Left lobe of liver (tissue), 2 donors: ENCODE results near the gene GPANK1. TPM values are rescaled to one million over a fixed set of nuclear protein-coding genes. Genes with fewer than 3 reads are reported as not detected.
A peak's percentile ranks its signal among the peaks of the same experiment; 100 is the strongest.

Source experiments
- ATAC-seq: fragments of 200-7000 bp; cut with Tn5 transposase; one replicate; pipeline ENCODE4 v1.9.1; 2020; ENCODE audit warnings: mild to moderate bottlenecking, moderate library complexity
- DNase-seq: peaks from one replicate; pipeline ENCODE4 v3.0.0-alpha.2; 2020; ENCODE audit warnings: low spot score
- total RNA-seq: library from RNA; stranded (reverse); gene quantifications from one replicate; pipeline ENCODE4 v1.2.1, GENCODE V29; 2021
- donor health status: DM: no; HTN: no; CAD: no; lungs with moderate emphysema.
- donor health status: DM: no; HTN: yes; CAD: no.

GPANK1 gene
- total RNA-seq, 1 donor from 2014 or later: 7.7 TPM

- ATAC-seq (no peak), DNase-seq (no peak)
These were observed 26.8 kb upstream of the GPANK1 start for GRCh38 chr6:31691564-31692108.

DNA sequence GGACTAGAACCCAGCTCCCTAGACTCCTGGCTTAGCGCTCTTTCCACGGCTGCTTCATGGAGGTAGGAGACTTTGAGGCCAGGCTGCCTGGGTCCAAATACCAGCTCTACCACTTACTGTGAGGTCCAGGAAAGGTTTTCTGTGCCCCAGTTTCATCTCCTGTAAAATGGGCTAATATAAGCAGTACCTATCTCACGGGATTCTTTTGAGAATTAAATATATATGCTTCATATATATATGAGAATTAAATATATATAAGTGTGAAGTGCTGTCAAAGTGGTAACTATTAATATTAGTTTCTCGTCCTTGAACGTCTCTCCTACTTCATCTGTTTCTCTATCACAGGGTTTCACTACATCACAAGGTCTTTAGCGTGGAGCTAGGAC, 26.3 kb upstream of the GPANK1 start:
- no peak for DNase-seq
- ATAC-seq: no peak

- DNase-seq (no peak), ATAC-seq (no peak)
These were observed 25.7 kb upstream of the GPANK1 start for GRCh38 chr6:31690231-31691077.

GRCh38 chr6:31689249-31690110, 24.7 kb upstream of the GPANK1 start:
- ATAC-seq: peak; percentile 20

DNA sequence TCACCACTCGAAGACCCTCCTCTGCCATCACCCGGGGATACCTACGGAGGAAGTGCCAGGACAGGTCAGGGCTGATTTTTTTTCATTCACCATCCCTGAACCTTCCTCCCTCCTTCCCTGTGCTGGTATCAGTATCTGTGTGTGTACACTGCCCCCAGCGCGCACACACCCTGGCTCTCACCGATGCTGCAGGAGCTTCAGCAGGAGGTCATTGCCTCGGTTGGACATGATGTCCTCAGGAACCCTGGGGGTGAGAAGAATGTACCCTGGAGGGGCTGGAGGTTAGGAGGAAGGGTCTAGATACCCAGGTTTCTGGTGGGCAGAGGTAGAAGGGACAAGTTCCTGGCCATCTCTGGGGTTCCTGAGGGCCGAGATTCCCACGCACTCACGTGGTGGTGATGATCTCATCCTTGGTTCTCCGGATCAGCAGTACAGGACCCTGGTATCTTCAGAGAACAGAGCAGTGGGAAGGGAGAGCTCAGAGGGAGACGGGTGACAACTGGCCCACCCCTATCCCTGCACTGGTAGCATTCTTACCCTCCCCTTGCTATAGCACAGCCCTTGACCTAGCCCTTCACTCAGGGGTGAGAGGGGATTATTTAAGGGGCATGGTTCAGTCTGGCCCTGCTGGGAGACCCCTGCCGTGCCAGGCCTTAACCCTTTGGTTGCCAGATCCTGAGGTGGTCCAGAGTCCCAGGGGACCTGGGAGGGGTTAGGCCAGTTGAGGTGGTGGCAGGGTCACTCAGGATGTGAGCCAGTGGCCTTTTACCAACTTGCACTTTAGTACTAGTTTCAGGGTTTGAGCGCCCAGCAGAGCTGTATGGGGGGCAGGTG, 23.3 kb upstream of the GPANK1 start:
- no peak for DNase-seq
- no peak for ATAC-seq

More at GRCh38 chr6:31689249-31690110, 24.7 kb upstream of the GPANK1 start:
- DNase-seq: no peak

DNA sequence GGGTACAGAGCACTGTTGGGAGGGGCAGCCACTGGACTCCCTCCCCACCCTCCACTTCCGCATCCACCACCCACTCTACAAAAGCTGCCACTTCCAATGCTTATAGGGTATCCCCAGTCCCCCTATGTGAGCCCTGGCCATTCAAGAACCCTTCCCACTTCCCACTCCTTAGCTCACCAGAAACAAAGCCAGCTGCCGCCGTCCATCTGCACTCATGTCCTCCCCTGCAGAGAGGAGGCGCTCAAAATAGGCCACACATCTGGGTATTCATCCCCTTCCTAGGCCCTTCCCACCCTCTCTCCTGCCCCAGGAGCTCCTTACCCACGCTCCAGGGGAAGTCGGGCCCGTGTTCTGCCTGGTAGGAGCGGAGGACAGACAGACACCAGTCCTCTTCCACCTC, 22.5 kb upstream of the GPANK1 start:
- ATAC-seq: no peak
- DNase-seq: no peak

DNA sequence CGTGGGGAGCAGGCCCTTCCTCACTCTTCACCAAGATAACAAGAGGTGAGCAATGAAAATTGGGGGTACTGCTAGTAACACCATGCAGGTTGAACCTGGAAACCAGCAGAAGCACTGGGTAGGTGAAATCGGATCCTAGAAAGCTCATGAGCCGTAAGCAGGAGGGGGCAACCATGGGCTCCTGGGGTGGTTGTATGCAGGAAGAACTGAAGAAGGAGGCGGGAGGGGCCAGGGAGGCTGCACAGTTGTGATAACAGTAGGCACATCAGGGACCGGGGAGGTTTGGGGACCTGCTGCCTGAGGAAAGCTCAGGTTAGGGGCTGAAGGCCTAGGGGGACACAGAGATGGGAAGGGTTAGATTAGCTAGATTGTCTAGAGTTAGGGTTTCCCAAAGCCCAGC, 21.7 kb upstream of the GPANK1 start:
- ATAC-seq (no peak), DNase-seq (no peak)

- ATAC-seq (no peak), DNase-seq (no peak)
These were observed 18.8 kb upstream of the GPANK1 start for GRCh38 chr6:31683591-31683990.

DNA sequence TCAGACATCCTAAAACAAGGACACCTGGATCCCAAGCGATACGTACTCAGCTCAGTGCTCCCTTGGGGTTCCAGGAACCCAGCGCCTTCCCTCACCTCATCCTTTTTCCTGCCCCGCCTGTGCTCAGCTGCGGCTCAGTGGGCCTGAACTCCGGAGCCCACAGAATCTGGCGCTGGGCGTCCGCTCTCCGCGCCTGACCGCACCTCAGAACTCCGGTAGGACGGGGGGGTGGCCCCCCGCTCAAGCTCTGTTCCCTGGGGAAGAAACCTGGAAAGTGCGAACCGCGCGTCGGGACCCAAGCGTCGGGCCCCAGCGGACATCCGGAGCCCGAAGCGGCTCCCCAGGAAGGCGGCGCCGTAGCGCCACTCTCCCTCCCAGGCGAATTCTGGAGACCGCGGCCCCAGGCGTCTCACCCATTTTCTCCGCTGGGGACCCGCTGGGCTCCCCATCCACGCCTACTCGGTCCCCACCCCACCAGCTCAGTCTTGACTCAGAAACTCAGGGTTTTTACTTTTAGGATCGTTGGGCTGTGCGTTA, 16.4 kb upstream of the GPANK1 start:
- ATAC-seq: peak; percentile 55
- DNase-seq: no peak

GRCh38 chr6:31680226-31681134, 15.7 kb upstream of the GPANK1 start, which contains the start of gene LY6G5C:
Gene LY6G5C, minus strand, starts transcription at chr6:31681067. Its CDS starts 694 bp downstream, at chr6:31680373.
- ATAC-seq (peak; percentile 87), DNase-seq (peak; percentile 80)

GRCh38 chr6:31677955-31678354, 13.2 kb upstream of the GPANK1 start:
- ATAC-seq (no peak), DNase-seq (no peak)

GRCh38 chr6:31676904-31677303, 12.1 kb upstream of the GPANK1 start:
- no peak for DNase-seq
- ATAC-seq: no peak

DNA sequence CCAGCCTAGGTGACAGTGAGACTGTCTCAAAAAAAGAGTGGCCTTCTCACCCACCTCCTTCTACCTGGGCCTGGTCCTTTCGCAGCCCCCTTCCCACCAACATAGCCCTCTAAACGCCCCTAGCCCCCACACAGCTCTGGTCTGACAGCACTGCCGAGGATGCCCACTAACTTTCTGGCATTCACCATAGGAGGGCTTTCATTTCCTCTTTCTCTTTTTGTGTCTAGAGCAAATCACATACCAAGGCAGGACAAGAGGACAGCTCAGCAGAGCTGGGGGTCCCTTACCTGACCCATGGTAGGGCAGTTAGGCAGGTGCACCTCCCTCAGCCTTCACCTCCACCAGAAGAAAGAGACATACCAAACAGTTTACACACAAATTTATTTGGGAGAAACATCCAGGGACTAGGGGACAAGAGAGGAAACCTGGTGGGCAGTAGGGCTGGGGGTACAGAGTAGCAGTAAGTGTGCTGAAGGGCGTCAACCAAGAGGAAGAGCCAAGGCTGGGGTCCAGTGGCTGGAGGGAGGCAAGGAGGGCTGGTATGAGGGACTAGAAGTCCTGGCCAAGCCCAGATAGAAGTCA, 11.6 kb upstream of the GPANK1 start:
- ATAC-seq: no peak

DNA sequence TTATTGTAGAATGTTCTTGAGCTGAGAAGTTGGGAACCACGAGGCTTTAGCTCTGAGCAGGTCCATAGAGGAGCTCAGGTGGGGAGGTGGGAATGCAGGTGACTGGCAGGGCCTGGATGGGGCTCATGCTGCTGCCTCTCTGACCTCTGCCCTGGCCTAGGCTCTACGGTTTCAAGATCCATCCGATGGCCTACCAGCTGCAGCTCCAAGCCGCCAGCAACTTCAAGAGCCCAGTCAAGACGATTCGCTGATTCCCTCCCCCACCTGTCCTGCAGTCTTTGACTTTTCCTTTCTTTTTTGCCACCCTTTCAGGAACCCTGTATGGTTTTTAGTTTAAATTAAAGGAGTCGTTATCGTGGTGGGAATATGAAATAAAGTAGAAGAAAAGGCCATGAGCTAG, 4.9 kb upstream of the GPANK1 start, which contains the start of gene LY6G5B:
LY6G5B (plus strand) TSS at position 301 of the 400 bp plus-strand sequence. CDS start 975 bp downstream, outside the sequence.
- DNase-seq (no peak), ATAC-seq (no peak)

More for the DNA sequence above, 11.6 kb upstream of the GPANK1 start:
- no peak for DNase-seq

DNA sequence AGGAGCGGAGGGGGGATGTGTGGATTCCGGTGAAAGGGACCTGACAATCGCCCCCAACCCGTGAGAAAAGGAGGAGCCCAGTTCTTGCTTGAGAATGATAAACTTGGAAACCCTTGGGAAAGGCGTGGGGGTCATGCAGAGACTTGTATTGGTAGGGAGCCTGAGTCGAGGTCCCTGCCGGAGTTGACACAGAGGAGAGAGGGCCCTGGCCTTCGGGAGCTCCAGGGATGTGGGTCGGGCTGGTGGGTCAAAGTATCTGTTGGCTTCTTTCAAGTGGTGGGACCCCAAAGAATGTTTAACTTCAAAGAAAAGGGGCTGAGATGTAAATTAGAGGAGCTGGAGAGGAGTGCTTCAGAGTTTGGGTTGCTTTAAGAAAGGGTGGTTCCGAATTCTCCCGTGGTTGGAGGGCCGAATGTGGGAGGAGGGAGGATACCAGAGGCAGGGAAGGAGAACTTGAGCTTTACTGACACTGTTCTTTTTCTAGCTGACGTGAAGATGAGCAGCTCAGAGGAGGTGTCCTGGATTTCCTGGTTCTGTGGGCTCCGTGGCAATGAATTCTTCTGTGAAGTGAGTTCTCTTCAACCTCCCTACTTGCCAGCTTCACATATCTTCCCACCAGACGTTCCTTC, 1.7 kb upstream of the GPANK1 start:
- ATAC-seq (no peak), DNase-seq (no peak)

- DNase-seq (peak; percentile 98), ATAC-seq (peak; percentile 90)
These were observed 922 bp upstream of the GPANK1 start, which contains the start of gene CSNK2B for GRCh38 chr6:31665501-31666336. Gene CSNK2B, plus strand, starts transcription at chr6:31666080. Its CDS starts 752 bp downstream, at chr6:31666832.
